Fibroblast of skin of right biceps (primary cell): ENCODE measurements around the gene ARHGAP15.
A peak's percentile ranks its signal among the peaks of the same experiment; 100 is the strongest.

ENCODE experiments used
- DNase-seq: peaks from one replicate; pipeline ENCODE4 v3.0.0-alpha.2; 2013

The ARHGAP15 gene

GRCh38 chr2:143802871-143803650 lies 673.8 kb downstream of the ARHGAP15 start:
- DNase-seq, result no peak

GRCh38 chr2:143803936-143804335 lies 674.7 kb downstream of the ARHGAP15 start:
- peak; percentile 44 for DNase-seq

GRCh38 chr2:143805666-143806065 lies 676.4 kb downstream of the ARHGAP15 start:
- no peak for DNase-seq

GRCh38 chr2:143807192-143807591 lies 678.0 kb downstream of the ARHGAP15 start:
- peak; percentile 64 for DNase-seq

GRCh38 chr2:143807671-143808070 lies 678.5 kb downstream of the ARHGAP15 start:
- DNase-seq, result no peak

GRCh38 chr2:143808166-143808565 lies 678.9 kb downstream of the ARHGAP15 start:
- peak; percentile 39 for DNase-seq

- no peak for DNase-seq
Measured at GRCh38 chr2:143815082-143815481, 685.9 kb downstream of the ARHGAP15 start.

GRCh38 chr2:143816916-143817315 lies 687.7 kb downstream of the ARHGAP15 start:
- no peak for DNase-seq
